GM18520 (cell line): Measurements from ENCODE around the gene RNF182.
"Not testable (repeated sequence)": the region's sequence is repeated elsewhere in the genome, so short reads cannot be mapped to it uniquely, and the experiment has no call there.

ENCODE experiments used
- ATAC-seq: cut with Tn5 transposase; IDR thresholded peaks from one replicate; pipeline ENCODE4 v1.9.1; 2021; ENCODE audit not compliant: unreplicated experiment

RNF182 gene

DNA sequence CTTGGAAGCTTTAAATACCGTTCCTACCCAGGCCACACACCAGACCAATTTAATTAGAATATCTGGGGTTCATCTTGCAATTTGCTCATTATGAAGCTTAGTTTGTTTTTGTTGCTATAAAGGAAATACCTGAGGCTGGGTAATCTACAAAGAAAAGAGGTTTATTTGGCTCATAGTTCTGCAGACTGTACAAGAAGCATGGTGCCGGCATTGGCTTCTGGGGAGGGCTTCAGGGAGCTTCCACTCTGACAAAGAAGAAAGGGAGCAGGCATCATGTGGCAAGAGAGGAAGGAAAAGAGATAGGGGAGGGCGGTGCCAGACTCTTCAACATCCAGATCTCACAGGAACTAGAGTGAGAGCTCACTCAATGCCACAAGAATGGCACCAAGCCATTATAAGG, 73.6 kb downstream of the RNF182 start:
- ATAC-seq = no peak

DNA sequence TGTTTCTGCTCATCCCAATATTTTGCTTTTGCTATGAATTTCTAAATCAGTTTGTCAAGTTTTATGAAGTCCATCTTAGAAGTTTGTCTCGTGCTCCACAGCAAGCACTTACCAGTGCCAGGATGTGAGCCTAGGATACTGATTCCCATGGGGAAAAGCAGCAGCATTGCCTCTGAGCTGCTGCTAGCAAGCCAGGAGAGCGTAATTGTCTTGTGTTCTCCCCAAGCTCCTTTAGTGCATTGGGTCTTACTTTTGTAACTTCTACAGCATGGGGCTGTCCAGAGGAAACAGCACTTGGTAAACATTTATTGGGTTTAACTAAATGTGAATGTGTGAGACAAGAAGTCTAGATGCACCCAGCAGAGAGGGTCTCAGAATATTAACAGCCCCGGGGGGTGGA, 76.1 kb downstream of the RNF182 start:
- no peak for ATAC-seq

GRCh38 chr6:14001329-14002012, 76.7 kb downstream of the RNF182 start:
- ATAC-seq = no peak

- ATAC-seq = no peak
Observed at GRCh38 chr6:14002176-14002947, 77.6 kb downstream of the RNF182 start.

DNA sequence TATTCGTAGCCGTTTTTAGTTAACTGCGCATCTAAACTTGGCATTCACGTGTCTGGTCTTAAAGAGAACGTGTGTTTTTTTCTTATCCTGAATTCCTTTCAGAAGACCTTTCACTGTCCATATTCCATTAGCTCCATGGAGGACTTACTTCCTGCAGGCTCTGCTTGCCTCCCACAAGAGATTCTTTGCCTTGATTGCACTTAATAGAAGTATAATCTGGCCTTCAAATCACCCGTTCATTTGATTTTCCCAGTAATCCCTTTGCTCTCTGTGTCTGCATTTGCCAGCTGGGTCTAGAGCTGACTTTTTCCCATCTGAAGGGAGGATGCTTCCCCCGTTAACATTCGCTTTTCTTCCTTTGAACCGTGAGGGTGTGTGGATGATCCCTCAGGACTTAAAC, 79.5 kb downstream of the RNF182 start:
- ATAC-seq = no peak

GRCh38 chr6:14008809-14009208, 84.1 kb downstream of the RNF182 start:
- ATAC-seq = no peak

DNA sequence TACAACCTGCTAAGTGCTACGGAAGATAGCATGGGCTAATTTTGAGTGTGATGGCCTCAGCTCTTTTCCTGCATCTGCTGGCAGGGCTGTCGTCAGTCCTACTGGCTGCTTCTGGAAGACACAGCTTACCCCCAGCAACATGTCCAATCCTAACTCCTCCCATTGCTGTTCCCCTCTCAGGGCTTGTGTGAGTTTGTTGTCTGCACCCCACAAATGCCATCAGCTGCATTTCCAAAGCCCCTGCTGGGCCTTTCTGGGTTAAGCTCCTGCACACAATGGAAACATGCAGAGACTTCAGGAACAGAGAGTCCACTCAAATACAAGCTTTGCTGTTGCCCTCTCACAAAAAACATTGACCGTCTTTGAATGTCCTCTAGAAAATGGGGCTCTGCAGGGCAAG, 84.7 kb downstream of the RNF182 start:
- ATAC-seq = no peak

DNA sequence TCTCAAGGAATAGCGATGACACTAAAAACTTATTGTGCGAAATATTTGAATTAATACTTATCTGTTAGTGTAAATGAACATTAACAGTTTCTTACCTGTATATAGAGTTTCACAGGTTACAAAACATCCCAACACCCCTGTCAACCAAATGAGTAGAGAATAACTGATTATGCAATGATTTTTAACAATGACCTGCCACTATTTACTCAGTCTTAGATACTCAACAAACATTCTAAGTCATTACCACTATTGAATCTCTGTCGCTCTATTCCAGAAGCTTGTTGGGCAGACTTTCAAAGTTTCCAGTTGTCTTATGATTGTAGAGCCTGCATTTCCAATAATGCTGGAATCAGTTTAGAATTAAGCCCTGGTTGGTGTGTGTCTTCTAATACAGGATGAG, 85.5 kb downstream of the RNF182 start:
- ATAC-seq = no peak

DNA sequence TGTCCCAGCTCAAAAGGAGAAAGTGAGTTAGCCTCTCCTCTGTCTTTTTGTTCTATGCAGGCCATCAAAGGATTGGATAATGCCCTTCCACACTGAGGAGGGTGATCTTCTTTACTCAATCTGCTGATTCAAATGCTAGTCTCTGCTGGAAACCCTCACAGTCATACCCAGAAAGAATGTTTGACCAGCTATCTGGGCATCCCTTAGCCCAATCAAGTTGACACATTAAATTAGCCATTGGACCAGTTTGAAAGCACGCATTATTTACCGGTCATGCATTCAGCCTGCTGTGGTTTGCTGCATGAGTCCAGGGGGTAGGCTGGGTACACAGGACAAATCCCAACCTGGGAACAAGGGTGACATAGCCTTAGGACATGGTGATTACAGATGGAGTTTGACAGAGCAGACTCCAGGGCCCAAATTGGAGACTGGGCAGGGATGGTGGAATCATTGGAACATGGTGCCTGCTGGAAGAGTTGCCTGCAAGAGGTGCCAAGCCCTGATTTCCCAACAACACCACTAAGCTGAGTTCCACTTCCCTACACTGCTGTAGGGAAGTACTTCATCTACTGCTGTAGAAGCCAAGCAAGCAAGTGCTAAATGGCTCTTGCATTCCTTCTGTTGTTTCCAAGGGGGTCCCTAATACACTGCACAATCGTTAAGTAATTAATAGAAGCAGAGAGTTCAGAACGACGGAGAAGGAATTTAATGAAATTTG, 87.7 kb downstream of the RNF182 start:
- ATAC-seq = no peak

- ATAC-seq = no peak
Observed at GRCh38 chr6:14015964-14016363, 91.2 kb downstream of the RNF182 start.

DNA sequence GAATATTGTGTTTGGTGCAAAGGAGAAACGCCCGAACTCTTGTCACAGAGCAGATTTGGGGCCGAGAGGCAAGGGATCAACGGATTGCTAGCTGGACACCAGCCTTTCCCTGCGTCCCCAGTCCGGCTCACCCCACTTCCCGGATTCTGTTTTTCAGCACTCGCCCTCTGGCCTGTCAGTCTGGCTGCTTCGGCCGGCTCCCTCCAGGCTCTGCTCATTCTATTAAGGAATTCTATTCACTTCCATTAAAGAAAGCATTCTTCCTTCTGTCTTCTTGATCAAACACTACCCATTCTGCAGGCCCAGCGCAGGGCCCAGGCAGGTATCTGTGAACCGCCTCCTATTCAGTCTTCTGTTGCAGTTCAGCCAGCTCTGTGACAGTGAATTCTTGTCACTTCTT, 91.7 kb downstream of the RNF182 start:
- ATAC-seq = no peak

- no peak for ATAC-seq
Observed at GRCh38 chr6:14016935-14017625, 92.3 kb downstream of the RNF182 start.

DNA sequence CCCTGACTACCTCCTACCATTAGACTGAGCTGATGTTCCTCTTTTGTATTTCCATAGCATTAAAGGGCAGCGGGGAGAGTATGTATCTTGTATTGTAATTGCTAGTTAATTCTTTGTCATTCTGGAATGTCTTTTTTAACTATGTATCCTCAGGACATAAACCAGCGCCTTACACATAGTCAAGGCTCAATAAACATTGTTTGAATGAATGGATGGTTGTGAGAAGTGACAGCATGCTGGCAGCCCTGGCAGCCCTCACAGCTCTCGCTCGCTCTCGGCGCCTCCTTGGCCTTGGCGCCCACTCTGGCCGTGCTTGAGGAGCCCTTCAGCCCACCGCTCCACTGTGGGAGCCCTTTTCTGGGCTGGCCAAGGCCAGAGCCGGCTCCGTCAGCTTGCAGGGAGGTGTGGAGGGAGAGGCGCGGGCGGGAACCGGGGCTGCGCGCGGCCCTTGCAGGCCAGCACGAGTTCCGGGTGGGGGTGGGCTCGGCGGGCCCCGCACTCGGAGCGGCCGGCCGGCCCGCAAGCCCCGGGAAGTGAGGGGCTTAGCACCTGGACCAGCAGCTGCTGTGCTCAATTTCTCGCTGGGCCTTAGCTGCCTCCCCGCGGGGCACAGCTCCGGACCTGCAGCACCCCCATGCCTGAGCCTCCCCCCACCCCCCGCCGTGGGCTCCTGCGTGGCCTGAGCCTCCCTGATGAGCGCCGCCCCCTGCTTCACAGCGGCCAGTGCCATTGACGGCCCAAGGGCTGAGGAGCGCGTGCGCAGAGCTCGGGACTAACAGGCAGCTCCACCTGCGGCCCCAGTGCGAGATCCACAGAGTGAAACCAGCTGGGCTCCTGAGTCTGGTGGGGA, 93.1 kb downstream of the RNF182 start:
- no peak for ATAC-seq

DNA sequence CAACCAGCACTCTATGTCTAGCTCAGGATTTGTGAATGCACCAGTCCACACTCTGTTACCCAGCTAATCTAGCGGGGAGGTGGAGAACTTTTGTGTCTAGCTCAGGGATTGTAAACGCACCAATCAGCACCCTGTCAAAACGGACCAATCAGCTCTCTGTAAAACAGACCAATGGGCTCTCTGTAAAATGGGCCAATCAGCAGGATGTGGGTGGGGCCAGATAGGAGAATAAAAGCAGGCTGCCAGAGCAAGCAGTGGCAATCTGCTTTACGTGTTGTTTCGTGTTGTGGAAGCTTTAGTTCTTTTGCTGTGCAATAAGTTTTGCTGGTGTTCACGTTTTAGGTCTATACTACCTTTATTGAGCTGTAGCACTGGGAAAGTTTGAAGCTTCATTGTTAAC, 93.8 kb downstream of the RNF182 start:
- not testable (repeated sequence) for ATAC-seq

- no peak for ATAC-seq
Observed at GRCh38 chr6:14020551-14020950, 95.8 kb downstream of the RNF182 start.

GRCh38 chr6:14021449-14021848, 96.7 kb downstream of the RNF182 start:
- ATAC-seq = no peak

GRCh38 chr6:14022673-14023072, 97.9 kb downstream of the RNF182 start:
- no peak for ATAC-seq

GRCh38 chr6:14023855-14024254, 99.1 kb downstream of the RNF182 start:
- ATAC-seq = no peak

GRCh38 chr6:14025160-14025559, 100.4 kb downstream of the RNF182 start:
- peak; percentile 64 for ATAC-seq

- ATAC-seq = no peak
Observed at GRCh38 chr6:14026831-14027539, 102.2 kb downstream of the RNF182 start.
